ENCODE results near the gene C11orf42.

GRCh38 chr11:6238902-6239301, 33.5 kb downstream of the C11orf42 start, which contains the start of gene CNGA4:
- TF ChIP-seq PATZ1 (CRISPR knock-in tag; IDR thresholded peaks at IDR 0.05; ENCODE audit: borderline replicate concordance) (no peak), CREB5 (CRISPR knock-in tag; IDR thresholded peaks at IDR 0.05; ENCODE audit: low read depth) (no peak), ZFP30 (CRISPR knock-in tag; IDR thresholded peaks at IDR 0.05) (no peak), BACH2 (CRISPR knock-in tag; IDR thresholded peaks at IDR 0.05; ENCODE audit: borderline replicate concordance) (no peak), ZNF8 (CRISPR knock-in tag; IDR thresholded peaks at IDR 0.05) (no peak), ZNF565 (CRISPR knock-in tag; conservative IDR thresholded peaks at IDR 0.05; ENCODE audit: low read depth) (no peak), ZFP3 (CRISPR knock-in tag; IDR thresholded peaks at IDR 0.05) (no peak), TCF4 (CRISPR knock-in tag; IDR thresholded peaks at IDR 0.05; ENCODE audit: borderline replicate concordance) (no peak), POU6F1 (CRISPR knock-in tag; IDR thresholded peaks at IDR 0.05; ENCODE audit: borderline replicate concordance, low read depth) (no peak), ARNTL (CRISPR knock-in tag; IDR thresholded peaks at IDR 0.05; ENCODE audit: borderline replicate concordance, low read depth) (no peak)
- TF ChIP-seq, protein P1, sequence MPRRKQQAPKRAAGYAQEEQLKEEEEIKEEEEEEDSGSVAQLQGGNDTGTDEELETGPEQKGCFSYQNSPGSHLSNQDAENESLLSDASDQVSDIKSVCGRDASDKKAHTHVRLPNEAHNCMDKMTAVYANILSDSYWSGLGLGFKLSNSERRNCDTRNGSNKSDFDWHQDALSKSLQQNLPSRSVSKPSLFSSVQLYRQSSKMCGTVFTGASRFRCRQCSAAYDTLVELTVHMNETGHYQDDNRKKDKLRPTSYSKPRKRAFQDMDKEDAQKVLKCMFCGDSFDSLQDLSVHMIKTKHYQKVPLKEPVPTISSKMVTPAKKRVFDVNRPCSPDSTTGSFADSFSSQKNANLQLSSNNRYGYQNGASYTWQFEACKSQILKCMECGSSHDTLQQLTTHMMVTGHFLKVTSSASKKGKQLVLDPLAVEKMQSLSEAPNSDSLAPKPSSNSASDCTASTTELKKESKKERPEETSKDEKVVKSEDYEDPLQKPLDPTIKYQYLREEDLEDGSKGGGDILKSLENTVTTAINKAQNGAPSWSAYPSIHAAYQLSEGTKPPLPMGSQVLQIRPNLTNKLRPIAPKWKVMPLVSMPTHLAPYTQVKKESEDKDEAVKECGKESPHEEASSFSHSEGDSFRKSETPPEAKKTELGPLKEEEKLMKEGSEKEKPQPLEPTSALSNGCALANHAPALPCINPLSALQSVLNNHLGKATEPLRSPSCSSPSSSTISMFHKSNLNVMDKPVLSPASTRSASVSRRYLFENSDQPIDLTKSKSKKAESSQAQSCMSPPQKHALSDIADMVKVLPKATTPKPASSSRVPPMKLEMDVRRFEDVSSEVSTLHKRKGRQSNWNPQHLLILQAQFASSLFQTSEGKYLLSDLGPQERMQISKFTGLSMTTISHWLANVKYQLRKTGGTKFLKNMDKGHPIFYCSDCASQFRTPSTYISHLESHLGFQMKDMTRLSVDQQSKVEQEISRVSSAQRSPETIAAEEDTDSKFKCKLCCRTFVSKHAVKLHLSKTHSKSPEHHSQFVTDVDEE (CRISPR knock-in tag; IDR thresholded peaks at IDR 0.05): no peak
